Caki2 (cell line): ENCODE measurements around the gene OR13J1. TPM values are rescaled to one million over a fixed set of nuclear protein-coding genes. Genes with fewer than 3 reads are reported as not detected.
A peak's percentile ranks its signal among the peaks of the same experiment; 100 is the strongest.

ENCODE experiments used
- DNase-seq: peaks from one replicate; pipeline ENCODE4 v3.0.0-alpha.2; 2015; ENCODE audit warnings: low read depth
- in situ Hi-C: cut with HindIII; loops from 2 replicates; pipeline ENCODE4 v1.10.0; 2016; ENCODE audit warnings: low sequenced_read_pairs, low pct_unique_long_range_greater_than_20kb, mixed read lengths
- total RNA-seq: library from RNA; depleted of rRNA; stranded (reverse); fragments of >200 nt; shearing (Covaris generic); gene quantifications from 2 replicates; pipeline ENCODE4 v1.2.3, GENCODE V29; 2014; ENCODE audit warnings: low replicate concordance

OR13J1 gene
- total RNA-seq, 1 experiment from 2014 or later, result not detected

GRCh38 chr9:35842020-35842745 lies 28.0 kb downstream of the OR13J1 start:
- in situ Hi-C loops, result no loop called here

DNA sequence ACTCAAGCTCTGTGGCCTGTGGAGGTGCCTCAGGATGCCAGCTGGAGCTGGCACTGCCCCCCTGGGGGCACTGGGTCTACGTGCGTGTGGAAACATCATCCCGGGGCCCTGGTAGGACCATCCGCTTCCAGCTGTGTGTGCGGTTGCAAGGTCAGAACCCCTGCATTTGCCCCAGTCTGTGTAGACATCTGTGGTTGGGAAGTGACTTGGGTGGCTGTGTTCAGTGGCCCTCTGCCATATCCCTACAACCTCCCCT lies 28.6 kb downstream of the OR13J1 start:
- in situ Hi-C loops, result no loop called here
- no peak for DNase-seq

More at GRCh38 chr9:35842020-35842745, 28.0 kb downstream of the OR13J1 start:
- DNase-seq, result no peak

GRCh38 chr9:35840881-35841644 lies 29.1 kb downstream of the OR13J1 start:
- in situ Hi-C loops, result no loop called here
- no peak for DNase-seq

DNA sequence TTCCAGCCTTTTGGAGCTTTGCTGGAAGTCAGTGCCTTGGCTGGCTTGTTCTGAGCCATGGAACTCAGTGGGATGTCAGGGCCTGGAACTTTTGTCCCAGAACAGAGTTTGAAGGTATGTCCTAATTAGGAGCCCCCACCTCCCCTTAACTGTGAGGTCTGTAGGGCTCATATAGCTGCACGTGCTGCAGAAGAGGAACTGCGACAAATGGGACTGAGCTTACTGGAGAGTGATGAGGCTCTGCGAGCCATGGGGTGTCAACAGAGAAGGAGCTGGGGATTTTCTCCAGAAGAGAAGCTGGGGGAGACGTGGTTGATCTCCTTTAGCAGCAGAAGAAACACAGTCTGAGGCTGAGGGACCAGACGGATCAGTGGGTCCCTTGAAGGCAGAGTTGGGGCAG lies 30.3 kb downstream of the OR13J1 start:
- in situ Hi-C loops, result no loop called here
- no peak for DNase-seq

DNA sequence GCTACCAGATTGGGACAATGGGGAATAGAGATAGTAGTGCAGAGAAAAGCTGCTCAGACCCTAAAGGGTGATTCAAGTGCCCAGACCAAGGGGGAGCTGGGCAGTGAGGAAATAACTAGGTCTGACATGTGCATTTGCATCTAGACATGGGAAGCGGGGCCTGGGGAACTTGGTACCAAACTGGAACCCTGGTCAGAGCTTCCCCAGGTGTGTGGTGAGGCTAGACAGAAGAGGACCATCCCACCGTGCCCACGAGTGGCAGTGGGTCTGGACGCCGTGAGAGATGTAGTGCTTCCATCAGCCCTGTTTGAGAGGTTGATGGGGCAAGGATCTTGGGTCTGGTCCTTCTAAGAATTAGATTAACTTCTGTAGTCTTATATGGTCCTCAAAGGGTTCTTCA lies 33.6 kb downstream of the OR13J1 start:
- no peak for DNase-seq
- in situ Hi-C loops, result no loop called here

GRCh38 chr9:35835766-35836165 lies 34.4 kb downstream of the OR13J1 start:
- DNase-seq, result no peak
- in situ Hi-C loops, result no loop called here

GRCh38 chr9:35835216-35835632 lies 35.0 kb downstream of the OR13J1 start:
- in situ Hi-C loops, result no loop called here
- no peak for DNase-seq

GRCh38 chr9:35834260-35835215 lies 35.7 kb downstream of the OR13J1 start:
- DNase-seq, result no peak
- in situ Hi-C loops, result no loop called here

DNA sequence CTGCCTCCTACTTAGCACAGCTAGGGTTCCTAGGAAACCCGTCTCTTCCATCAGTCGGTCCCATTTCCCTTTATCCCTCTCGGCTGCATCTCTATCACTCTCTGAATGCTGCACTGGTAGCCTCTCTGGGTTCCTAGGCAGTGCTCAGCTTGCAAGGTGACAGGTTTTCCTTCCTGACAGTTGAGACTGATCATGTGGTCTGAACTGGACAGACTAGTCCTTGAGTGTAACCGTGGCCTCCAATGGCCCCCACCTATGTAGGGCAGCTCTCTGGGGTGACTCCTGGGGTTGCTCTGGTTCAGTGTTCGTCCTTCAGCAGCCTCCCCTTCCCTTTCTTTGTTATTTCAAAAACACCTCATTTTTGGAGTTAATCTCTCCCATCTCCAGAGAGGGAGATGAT lies 37.4 kb downstream of the OR13J1 start:
- in situ Hi-C loops, result no loop called here
- no peak for DNase-seq

GRCh38 chr9:35831040-35831439 lies 39.2 kb downstream of the OR13J1 start:
- DNase-seq, result no peak
- in situ Hi-C loops, result no loop called here

DNA sequence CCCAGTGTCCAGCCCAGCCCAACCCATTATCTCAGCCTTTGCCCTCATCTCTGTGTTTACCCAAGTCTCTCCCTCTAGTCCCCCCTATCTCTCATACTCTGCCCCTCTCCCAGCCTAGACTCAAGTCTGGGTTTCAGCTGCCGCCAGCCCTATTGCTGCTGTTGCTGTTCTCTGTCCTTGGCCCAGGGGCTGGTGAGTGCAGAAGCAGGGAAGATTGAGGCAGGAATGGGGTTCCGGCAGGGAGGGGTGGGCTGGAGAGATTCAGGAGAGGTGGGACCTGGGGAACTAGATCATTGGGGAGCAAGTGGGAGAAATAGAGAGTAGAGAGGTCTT lies 40.5 kb downstream of the OR13J1 start:
- DNase-seq, result no peak
- in situ Hi-C loops, result no loop called here

DNA sequence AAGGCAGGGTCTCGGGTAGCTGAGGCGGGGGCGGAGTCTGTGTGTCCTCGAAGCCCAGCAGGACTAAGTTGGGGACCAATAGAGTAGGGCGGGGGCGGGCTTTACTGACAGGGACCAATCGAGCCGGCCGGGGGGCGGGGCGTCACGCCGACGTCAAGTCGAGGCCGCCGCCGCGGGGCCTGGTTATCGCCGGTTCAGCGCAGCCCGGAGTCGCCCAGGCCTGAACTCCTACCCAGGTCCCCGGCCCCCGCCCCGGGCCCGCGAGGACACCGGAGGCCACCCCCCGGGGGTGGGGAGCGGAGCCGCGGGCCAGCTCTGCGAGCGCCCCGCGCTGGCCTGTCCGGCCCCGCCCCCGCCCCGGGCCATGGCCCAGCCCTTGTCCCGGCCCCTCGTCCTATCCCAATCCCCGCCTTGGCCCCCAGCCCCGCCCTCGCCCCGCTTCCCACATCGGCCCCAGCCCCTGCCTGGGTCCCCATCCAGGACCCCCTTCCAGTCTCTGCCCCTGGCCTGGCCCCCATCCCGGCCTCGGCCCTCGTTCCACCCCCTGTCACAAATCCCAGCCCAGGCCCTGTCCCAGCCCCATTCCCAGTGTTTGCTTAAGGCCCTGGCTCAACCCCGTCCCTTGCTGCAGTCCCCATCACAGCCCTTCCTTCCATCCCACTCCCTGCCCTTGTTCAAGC lies 41.0 kb downstream of the OR13J1 start, which contains the start of gene TMEM8B:
Gene TMEM8B (plus strand): TSS at position 145 of the 680 bp plus-strand sequence. CDS start 220 bp downstream, at position 365.
- peak; percentile 58 for DNase-seq
- in situ Hi-C loops, result no loop called here

- no peak for DNase-seq
- in situ Hi-C loops, result no loop called here
Measured at GRCh38 chr9:35828716-35829083, 41.5 kb downstream of the OR13J1 start, which contains the start of gene FAM221B. FAM221B (minus strand) TSS chr9:35828732; CDS start chr9:35826161, 2,571 bp downstream.

GRCh38 chr9:35827486-35827885 lies 42.7 kb downstream of the OR13J1 start:
- in situ Hi-C loops, result no loop called here
- DNase-seq, result no peak

- DNase-seq, result peak; percentile 50
- in situ Hi-C loops, result no loop called here
Measured at GRCh38 chr9:35826071-35826701, 44.0 kb downstream of the OR13J1 start.

GRCh38 chr9:35822926-35823325 lies 47.3 kb downstream of the OR13J1 start:
- in situ Hi-C loops, result no loop called here
- no peak for DNase-seq

- in situ Hi-C loops, result no loop called here
- no peak for DNase-seq
Measured at GRCh38 chr9:35820076-35820475, 50.1 kb downstream of the OR13J1 start.
